Suprapubic skin (tissue), 4 donors: ENCODE results near the gene SYNPO2L.

Source experiments
- CTCF ChIP-seq, 2 donors: fragments of 200-600 bp in 1 of 2; fragments of 450-650 bp in 1 of 2; sonication (generic) in 1 of 2; IDR thresholded peaks; one replicate each; pipeline ENCODE4 v1.5.1; 2016 to 2019; ENCODE audit warnings: antibody characterized with exemption in 2 of 2, mild to moderate bottlenecking in 1 of 2, moderate library complexity in 1 of 2
- POLR2A ChIP-seq, 2 donors: fragments of 450-650 bp; IDR thresholded peaks; one replicate each; pipeline ENCODE4 v1.6.1; 2017; ENCODE audit warnings: antibody characterized with exemption in 2 of 2, mild to moderate bottlenecking in 2 of 2, moderate library complexity in 2 of 2
- POLR2AphosphoS5 ChIP-seq, 3 donors: sonication (generic); formaldehyde crosslinking; IDR thresholded peaks; one replicate each; pipeline ENCODE4 v1.6.1; 2017; ENCODE audit warnings: antibody characterized with exemption in 3 of 3

GRCh38 chr10:73645251-73645650 lies 10.6 kb downstream of the SYNPO2L start:
- no peak for TF ChIP-seq POLR2A (IDR thresholded peaks at IDR 0.05)
- no peak for TF ChIP-seq CTCF (IDR thresholded peaks at IDR 0.05)
- no peak for TF ChIP-seq POLR2AphosphoS5 (IDR thresholded peaks at IDR 0.05)
